GM23338 (cell line): Measurements from ENCODE around the gene FHIT. TPM values are rescaled to one million over a fixed set of nuclear protein-coding genes. Genes with fewer than 3 reads are reported as not detected.

ENCODE experiments used
- ATAC-seq: fragments of 200-7000 bp; cut with Tn5 transposase; 3 replicates; pipeline ENCODE4 v1.9.1; 2020
- DNase-seq: peaks from one replicate; pipeline ENCODE4 v3.0.0-alpha.2; 2015; ENCODE audit warnings: low spot score
- H2AFZ ChIP-seq: fragments of 200-600 bp; sonication (generic); 2 replicates; pipeline ENCODE4 v1.8.0; 2016; ENCODE audit warnings: antibody characterized with exemption, mild to moderate bottlenecking, moderate library complexity
- H3F3A ChIP-seq: fragments of 200-600 bp; sonication (generic); replicated peaks from 2 replicates; pipeline ENCODE4 v1.8.0; 2017; ENCODE audit warnings: antibody characterized with exemption, mixed run types, low read depth
- H3K27ac ChIP-seq: fragments of 200-600 bp; sonication (generic); 2 replicates; pipeline ENCODE4 v1.6.1; 2016; ENCODE audit warnings: low read depth
- H3K27me3 ChIP-seq: fragments of 200-600 bp; sonication (generic); 2 replicates; pipeline ENCODE4 v1.8.0; 2016; ENCODE audit warnings: mild to moderate bottlenecking, mixed run types, moderate library complexity; ENCODE audit not compliant: insufficient read depth
- H3K36me3 ChIP-seq: fragments of 200-600 bp; sonication (generic); 2 replicates; pipeline ENCODE4 v1.8.0; 2016; ENCODE audit warnings: mild to moderate bottlenecking; ENCODE audit not compliant: insufficient read depth
- H3K4me1 ChIP-seq: fragments of 200-600 bp; sonication (generic); 2 replicates; pipeline ENCODE4 v1.8.0; 2016; ENCODE audit warnings: mild to moderate bottlenecking, moderate library complexity; ENCODE audit not compliant: insufficient read depth
- H3K4me2 ChIP-seq: fragments of 200-600 bp; sonication (generic); 2 replicates; pipeline ENCODE4 v1.7.1; 2017; ENCODE audit warnings: mixed run types
- H3K4me3 ChIP-seq: fragments of 200-600 bp; sonication (generic); 2 replicates; pipeline ENCODE4 v1.6.1; 2016; ENCODE audit warnings: mixed run types
- H3K79me2 ChIP-seq: fragments of 200-600 bp; sonication (generic); replicated peaks from 2 replicates; pipeline ENCODE4 v1.8.0; 2017; ENCODE audit warnings: mild to moderate bottlenecking; ENCODE audit not compliant: insufficient read depth
- H3K9me2 ChIP-seq: fragments of 200-600 bp; sonication (generic); 2 replicates; pipeline ENCODE4 v1.8.0; 2017; ENCODE audit not compliant: insufficient read depth
- H4K20me1 ChIP-seq: fragments of 200-600 bp; sonication (generic); replicated peaks from 2 replicates; pipeline ENCODE4 v1.8.0; 2017; ENCODE audit warnings: mild to moderate bottlenecking; ENCODE audit not compliant: insufficient read depth
- H3K27ac Mint-ChIP-seq: 2 replicates; pipeline ENCODE4 v1.8.0; 2020; ENCODE audit warnings: inconsistent platforms, mild to moderate bottlenecking, moderate library complexity, mixed read lengths
- H3K27me3 Mint-ChIP-seq: 3 replicates; pipeline ENCODE4 v1.8.0; 2022; ENCODE audit warnings: low read depth, mild to moderate bottlenecking, moderate library complexity, mixed read lengths, inconsistent platforms; ENCODE audit not compliant: insufficient read depth, poor library complexity
- H3K36me3 Mint-ChIP-seq: 3 replicates; pipeline ENCODE4 v1.8.0; 2021; ENCODE audit warnings: low read depth, mild to moderate bottlenecking, inconsistent platforms, moderate library complexity, mixed read lengths
- H3K4me1 Mint-ChIP-seq: 3 replicates; pipeline ENCODE4 v1.8.0; 2020; ENCODE audit warnings: mild to moderate bottlenecking, inconsistent platforms, mixed read lengths
- H3K4me3 Mint-ChIP-seq: 3 replicates; pipeline ENCODE4 v1.8.0; 2021; ENCODE audit warnings: moderate library complexity, mild to moderate bottlenecking, inconsistent platforms, mixed read lengths
- H3K9me3 Mint-ChIP-seq: 3 replicates; pipeline ENCODE4 v1.8.0; 2020; ENCODE audit warnings: moderate library complexity, mild to moderate bottlenecking, inconsistent platforms, mixed read lengths
- CREB1 ChIP-seq: fragments of 250-450 bp; sonication (Bioruptor Pico); IDR thresholded peaks from 2 replicates; pipeline ENCODE4 v1.5.0; 2020; ENCODE audit warnings: low read depth, mild to moderate bottlenecking, moderate library complexity
- ETS1 ChIP-seq: IDR thresholded peaks from 2 replicates; pipeline ENCODE4 v1.6.1; 2016; ENCODE audit warnings: antibody characterized with exemption
- EZH2 ChIP-seq: fragments of 200-600 bp; sonication (generic); IDR thresholded peaks from one replicate; pipeline ENCODE4 v1.8.0; 2017; ENCODE audit warnings: antibody characterized with exemption, mild to moderate bottlenecking, low read depth; ENCODE audit not compliant: unreplicated experiment
- EZH2phosphoT487 ChIP-seq: fragments of 200-600 bp; sonication (generic); IDR thresholded peaks from one replicate; pipeline ENCODE4 v1.8.1; 2018; ENCODE audit warnings: antibody characterized with exemption; ENCODE audit not compliant: unreplicated experiment
- JUNB ChIP-seq: IDR thresholded peaks from one replicate; pipeline ENCODE4 v1.6.1; 2016; ENCODE audit warnings: antibody characterized with exemption; ENCODE audit not compliant: unreplicated experiment
- NANOG ChIP-seq: IDR thresholded peaks from 2 replicates; pipeline ENCODE4 v1.6.1; 2016; ENCODE audit warnings: antibody characterized with exemption, borderline replicate concordance
- POLR2AphosphoS5 ChIP-seq: IDR thresholded peaks from 2 replicates; pipeline ENCODE4 v1.6.1; 2016; ENCODE audit warnings: antibody characterized with exemption, low read depth
- REST ChIP-seq: IDR thresholded peaks from one replicate; pipeline ENCODE4 v1.6.1; 2018; ENCODE audit warnings: antibody characterized with exemption; ENCODE audit not compliant: unreplicated experiment
- STAT1 ChIP-seq: IDR thresholded peaks from one replicate; pipeline ENCODE4 v1.6.1; 2016; ENCODE audit warnings: antibody characterized with exemption; ENCODE audit not compliant: unreplicated experiment
- ZNF114 ChIP-seq: fragments of 250-450 bp; sonication (Bioruptor Pico); IDR thresholded peaks from 2 replicates; pipeline ENCODE4 v1.5.0; 2020; ENCODE audit warnings: mild to moderate bottlenecking, moderate library complexity
- ZNF331 ChIP-seq: fragments of 250-450 bp; sonication (Bioruptor Pico); IDR thresholded peaks from 2 replicates; pipeline ENCODE4 v1.5.0; 2020; ENCODE audit warnings: low read depth, mild to moderate bottlenecking, moderate library complexity
- ZNF462 ChIP-seq: fragments of 250-450 bp; sonication (Bioruptor Pico); IDR thresholded peaks from 2 replicates; pipeline ENCODE4 v1.5.0; 2020; ENCODE audit warnings: mild to moderate bottlenecking, moderate library complexity
- polyA plus RNA-seq: library from polyadenylated mRNA; unstranded; fragments of >200 nt; fragmentation: Nextera tagmentation; extraction: Ambion mirVana; gene quantifications from 2 replicates; pipeline ENCODE4 v1.2.1, GENCODE V29; 2016
- total RNA-seq: library from RNA; depleted of rRNA; stranded (reverse); fragments of >200 nt; shearing (Covaris generic); gene quantifications from 2 replicates; pipeline ENCODE4 v1.2.3, GENCODE V29; 2014

FHIT gene
- total and polyA plus RNA-seq, 2 experiments from 2014 or later = 3.0 to 8.3 TPM

GRCh38 chr3:61141697-61142096 lies 109.6 kb downstream of the FHIT start (continued):
- TF ChIP-seq REST (no peak), CREB1 (CRISPR knock-in tag) (peak; percentile 44; the same call in 1 of the 2 replicates), EZH2phosphoT487 (no peak), ETS1 (no peak), JUNB (no peak), EZH2 (no peak), STAT1 (no peak), ZNF331 (no peak), POLR2AphosphoS5 (no peak), ZNF114 (CRISPR knock-in tag) (peak; percentile 67; the same call in 1 of the 2 replicates)

GRCh38 chr3:61141227-61141626 lies 110.0 kb downstream of the FHIT start:
- H3K4me1 Mint-ChIP-seq = peaks cover 41% of the 10 kb centered on the region
- Histone ChIP-seq H4K20me1 (no peaks in the 10 kb centered on the region), H3F3A (no peaks in the 10 kb centered on the region), H3K4me2 (peak overlapping the region; percentile 41), H3K36me3 (no peaks in the 10 kb centered on the region), H3K4me3 (no peak overlapping the region; the same call in 1 of the 2 replicates), H3K9me2 (no peaks in the 10 kb centered on the region), H3K4me1 (peaks cover 27% of the 10 kb centered on the region), H2AFZ (no peak overlapping the region), H3K27me3 (no peaks in the 10 kb centered on the region), H3K79me2 (no peaks in the 10 kb centered on the region), H3K27ac (peak overlapping the region; percentile 89)
- DNase-seq (peak; percentile 74), ATAC-seq (peak; percentile 86)
- peak overlapping the region; percentile 9 for H3K4me3 Mint-ChIP-seq
- TF ChIP-seq POLR2AphosphoS5 (no peak), EZH2phosphoT487 (no peak), CREB1 (CRISPR knock-in tag) (no peak), ETS1 (no peak), STAT1 (no peak), ZNF114 (CRISPR knock-in tag) (no peak), ZNF462 (CRISPR knock-in tag) (peak; percentile 78), NANOG (peak; percentile 78; the same call in 1 of the 2 replicates), JUNB (no peak), EZH2 (no peak)
- no peaks in the 10 kb centered on the region for H3K27me3 Mint-ChIP-seq
- no peaks in the 10 kb centered on the region for H3K9me3 Mint-ChIP-seq
- H3K27ac Mint-ChIP-seq = peak overlapping the region; percentile 96
- peaks cover 6% of the 10 kb centered on the region; the same call in 2 of the 3 replicates for H3K36me3 Mint-ChIP-seq
